Trophoblast cell (in vitro differentiated cells and primary cell): Measurements from ENCODE around the gene MPP2.
A peak's percentile ranks its signal among the peaks of the same experiment; 100 is the strongest.

ENCODE experiments used
- DNase-seq, 2 donors: peaks; one replicate each; pipeline ENCODE4 v3.0.0-alpha.2; 2016
- H2AFZ ChIP-seq: 2 replicates; pipeline ENCODE4 v1.6.1; 2013; ENCODE audit warnings: low read length, moderate library complexity, mild to moderate bottlenecking; ENCODE audit not compliant: insufficient read depth, poor library complexity
- H2AK5ac ChIP-seq: 2 replicates; pipeline ENCODE4 v1.6.1; 2013; ENCODE audit warnings: mild to moderate bottlenecking, low read length
- H2BK120ac ChIP-seq: 2 replicates; pipeline ENCODE4 v1.6.1; 2013; ENCODE audit warnings: low read length, mild to moderate bottlenecking, moderate library complexity; ENCODE audit not compliant: insufficient read depth, poor library complexity
- H2BK12ac ChIP-seq: 2 replicates; pipeline ENCODE4 v1.6.1; 2013; ENCODE audit warnings: mild to moderate bottlenecking, low read length, moderate library complexity
- H2BK5ac ChIP-seq: 2 replicates; pipeline ENCODE4 v1.6.1; 2013; ENCODE audit warnings: low read length, low read depth, moderate library complexity, mild to moderate bottlenecking; ENCODE audit not compliant: poor library complexity
- H3K14ac ChIP-seq: 2 replicates; pipeline ENCODE4 v1.6.1; 2013; ENCODE audit warnings: mild to moderate bottlenecking, low read length
- H3K18ac ChIP-seq: 2 replicates; pipeline ENCODE4 v1.6.1; 2013; ENCODE audit warnings: mild to moderate bottlenecking, low read length
- H3K23ac ChIP-seq: 2 replicates; pipeline ENCODE4 v1.6.1; 2013; ENCODE audit warnings: low read length
- H3K27ac ChIP-seq: 2 replicates; pipeline ENCODE4 v1.5.1; 2013; ENCODE audit warnings: low read depth, mild to moderate bottlenecking, inconsistent platforms, low read length, moderate library complexity
- H3K27me3 ChIP-seq: 2 replicates; pipeline ENCODE4 v1.6.1; 2013; ENCODE audit warnings: inconsistent platforms, mild to moderate bottlenecking, low read length, moderate library complexity; ENCODE audit not compliant: insufficient read depth
- H3K36me3 ChIP-seq, 2 experiments: 1 replicate in 1 of 2; 2 replicates in 1 of 2; pipeline ENCODE4 v1.6.1; 2013; ENCODE audit warnings: low read length in 2 of 2, mild to moderate bottlenecking in 2 of 2, moderate library complexity in 1 of 2; ENCODE audit not compliant: insufficient read depth in 2 of 2, control insufficient read depth in 1 of 2
- H3K4ac ChIP-seq: 2 replicates; pipeline ENCODE4 v1.6.1; 2013; ENCODE audit warnings: low read depth, mild to moderate bottlenecking, low read length, moderate library complexity
- H3K4me1 ChIP-seq, 2 experiments: 1 replicate in 1 of 2; 2 replicates in 1 of 2; pipeline ENCODE4 v1.6.1; 2013; ENCODE audit warnings: low read length in 2 of 2, mild to moderate bottlenecking in 2 of 2, moderate library complexity in 1 of 2; ENCODE audit not compliant: insufficient read depth in 2 of 2, control insufficient read depth in 1 of 2
- H3K4me2 ChIP-seq: 2 replicates; pipeline ENCODE4 v1.6.1; 2013; ENCODE audit warnings: inconsistent platforms, mild to moderate bottlenecking, low read length, moderate library complexity
- H3K4me3 ChIP-seq: 2 replicates; pipeline ENCODE4 v1.5.1; 2013; ENCODE audit warnings: mild to moderate bottlenecking, low read depth, low read length, inconsistent platforms
- H3K79me1 ChIP-seq: one replicate; pipeline ENCODE4 v1.6.1; 2013; ENCODE audit warnings: low read length
- H3K79me2 ChIP-seq: 2 replicates; pipeline ENCODE4 v1.6.1; 2013; ENCODE audit warnings: low read length, mild to moderate bottlenecking; ENCODE audit not compliant: control insufficient read depth, insufficient read depth, poor library complexity
- H3K9ac ChIP-seq: 2 replicates; pipeline ENCODE4 v1.6.1; 2013; ENCODE audit warnings: mild to moderate bottlenecking, low read length
- H3K9me3 ChIP-seq: 2 replicates; pipeline ENCODE4 v1.6.1; 2013; ENCODE audit warnings: low read depth, mild to moderate bottlenecking, control low read depth, inconsistent platforms, low read length; ENCODE audit not compliant: insufficient read depth
- H4K12ac ChIP-seq: 2 replicates; pipeline ENCODE4 v1.6.1; 2013; ENCODE audit warnings: low read depth, mild to moderate bottlenecking, low read length, moderate library complexity
- H4K8ac ChIP-seq: 2 replicates; pipeline ENCODE4 v1.6.1; 2013; ENCODE audit warnings: low read depth, mild to moderate bottlenecking, low read length, moderate library complexity
- H4K91ac ChIP-seq: one replicate; pipeline ENCODE4 v1.6.1; 2013; ENCODE audit warnings: low read depth, mild to moderate bottlenecking, low read length, moderate library complexity
- WGBS: extraction: QIAGEN DNeasy Blood & Tissue Kit; methylation state at CpG from one replicate; pipeline ENCODE4 v1.1.7; 2013; ENCODE audit warnings: missing lambda C conversion rate; ENCODE audit not compliant: insufficient read length, insufficient coverage; ENCODE audit errors: extremely low coverage; 5-methylcytosine and 5-hydroxymethylcytosine counted together

Gene MPP2

DNA sequence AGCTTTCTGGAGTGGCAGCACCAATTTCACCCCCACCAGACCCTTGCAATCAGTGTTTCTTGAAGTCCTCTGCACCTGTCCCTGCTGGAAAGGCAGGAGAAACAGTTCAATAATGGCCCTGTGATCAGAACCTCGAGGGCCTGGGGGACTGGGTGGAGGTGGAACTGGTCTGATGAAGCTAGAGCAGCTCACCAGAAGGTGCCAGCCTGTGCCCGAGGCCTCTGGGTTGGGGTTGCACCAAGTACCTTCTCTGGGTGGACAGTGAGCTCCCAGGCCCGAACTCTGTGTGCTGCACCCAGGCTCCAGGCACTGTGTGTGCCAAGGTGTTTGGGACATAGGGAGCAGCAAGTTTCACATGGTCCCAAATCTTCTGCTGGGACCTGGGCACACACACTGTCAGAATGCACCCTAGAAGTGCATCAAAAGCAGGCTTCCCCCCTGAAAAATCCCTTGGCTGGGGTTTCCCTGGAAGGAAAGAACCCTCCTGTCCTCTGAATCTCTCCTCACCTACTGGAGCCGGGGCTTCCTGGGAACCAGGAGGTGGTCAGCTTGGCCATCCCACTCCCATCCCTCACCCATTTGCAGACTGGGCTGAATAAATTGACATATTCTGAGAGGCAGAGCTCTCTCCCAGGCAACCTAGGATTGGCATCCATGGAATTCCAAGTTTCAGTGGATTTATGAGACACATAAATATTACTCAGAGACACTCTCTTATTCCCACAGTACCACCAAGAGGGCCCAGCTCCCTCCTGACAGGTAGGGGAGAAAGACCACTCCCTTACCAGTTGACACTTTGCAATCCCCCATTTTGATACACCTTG is 43.0 kb downstream of the MPP2 start:
- Histone ChIP-seq H3K27me3 (no peaks in the 10 kb centered on the region), H3K14ac (no peak overlapping the region), H3K4me3 (no peak overlapping the region), H3K79me2 (no peaks in the 10 kb centered on the region), H4K8ac (no peak overlapping the region), H3K4ac (no peak overlapping the region), H2BK12ac (no peak overlapping the region), H3K23ac (no peak overlapping the region), H3K9ac (no peak overlapping the region), H3K36me3 (no peaks in the 10 kb centered on the region), H2BK5ac (no peak overlapping the region), H3K4me2 (no peak overlapping the region), H3K4me1 (no peaks in the 10 kb centered on the region), H2AK5ac (no peak overlapping the region), H4K12ac (no peak overlapping the region), H2AFZ (no peak overlapping the region), H4K91ac (no peak overlapping the region), H3K18ac (no peak overlapping the region), H3K9me3 (no peaks in the 10 kb centered on the region), H3K27ac (no peak overlapping the region), H3K79me1 (no peaks in the 10 kb centered on the region), H2BK120ac (no peak overlapping the region)
- no peak for DNase-seq
- no CpG with 5 or more reads among the region's 4 CpGs for WGBS

DNA sequence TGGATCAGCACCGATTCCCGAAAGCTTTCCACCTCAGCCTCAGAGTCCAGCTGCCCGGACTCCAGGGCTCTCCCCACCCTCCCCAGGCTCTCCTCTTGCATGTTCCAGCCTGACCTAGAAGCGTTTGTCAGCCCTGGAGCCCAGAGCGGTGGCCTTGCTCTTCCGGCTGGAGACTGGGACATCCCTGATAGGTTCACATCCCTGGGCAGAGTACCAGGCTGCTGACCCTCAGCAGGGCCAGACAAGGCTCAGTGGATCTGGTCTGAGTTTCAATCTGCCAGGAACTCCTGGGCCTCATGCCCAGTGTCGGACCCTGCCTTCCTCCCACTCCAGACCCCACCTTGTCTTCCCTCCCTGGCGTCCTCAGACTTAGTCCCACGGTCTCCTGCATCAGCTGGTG is 45.4 kb downstream of the MPP2 start:
- H2BK5ac ChIP-seq: no peak overlapping the region
- WGBS: no CpG with 5 or more reads among the region's 9 CpGs
- H3K4me3 ChIP-seq: no peak overlapping the region
- no peaks in the 10 kb centered on the region for H3K79me1 ChIP-seq
- H3K27me3 ChIP-seq: no peaks in the 10 kb centered on the region
- H2AFZ ChIP-seq: no peak overlapping the region
- no peak overlapping the region for H4K8ac ChIP-seq
- H3K4ac ChIP-seq: no peak overlapping the region
- no peak overlapping the region for H3K27ac ChIP-seq
- no peaks in the 10 kb centered on the region for H3K9me3 ChIP-seq
- no peak overlapping the region for H4K12ac ChIP-seq
- no peak overlapping the region for H2BK120ac ChIP-seq
- no peak for DNase-seq
- H4K91ac ChIP-seq: no peak overlapping the region
- H3K36me3 ChIP-seq: no peaks in the 10 kb centered on the region
- no peak overlapping the region for H2AK5ac ChIP-seq
- H2BK12ac ChIP-seq: no peak overlapping the region
- no peaks in the 10 kb centered on the region for H3K4me1 ChIP-seq
- no peak overlapping the region for H3K4me2 ChIP-seq
- no peak overlapping the region for H3K9ac ChIP-seq
- H3K23ac ChIP-seq: no peak overlapping the region
- no peak overlapping the region for H3K18ac ChIP-seq
- H3K79me2 ChIP-seq: no peaks in the 10 kb centered on the region
- H3K14ac ChIP-seq: no peak overlapping the region

DNA sequence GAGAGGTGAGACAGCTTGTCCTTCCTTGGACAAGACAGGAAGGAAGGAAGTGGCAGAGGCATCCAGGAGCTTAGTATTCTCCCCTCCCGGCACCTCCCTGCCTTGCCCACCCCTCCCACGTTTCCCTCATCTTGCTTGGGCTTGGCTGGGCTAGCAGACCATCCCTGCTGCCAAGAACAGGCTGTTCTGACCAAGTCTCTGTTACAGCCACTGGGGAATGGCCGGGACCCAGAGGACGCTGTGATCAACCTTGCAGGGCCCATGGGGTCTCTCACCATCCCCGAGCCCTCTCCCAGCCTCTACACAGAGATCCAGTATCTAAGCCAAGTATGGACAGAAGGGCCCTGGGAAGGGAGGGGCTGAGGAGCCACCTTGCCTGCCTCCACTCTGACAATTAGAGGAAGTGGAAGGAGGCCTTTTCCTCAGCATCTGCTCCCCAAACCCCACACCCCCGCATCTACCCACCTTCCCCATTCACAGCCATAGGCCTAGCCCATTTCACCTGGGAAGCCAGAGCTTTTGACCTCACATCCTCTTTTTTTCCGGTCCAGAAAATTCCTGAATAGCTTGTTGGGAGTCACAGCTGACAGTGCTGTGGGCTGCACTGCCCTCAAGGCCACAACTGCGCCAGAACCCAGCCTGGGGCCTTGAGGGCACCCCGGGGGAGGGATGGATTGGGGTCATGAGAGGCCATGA is 46.3 kb downstream of the MPP2 start:
- no peaks in the 10 kb centered on the region for H3K27me3 ChIP-seq
- H3K23ac ChIP-seq: no peak overlapping the region
- H2BK12ac ChIP-seq: no peak overlapping the region
- H2BK5ac ChIP-seq: no peak overlapping the region
- H3K9ac ChIP-seq: no peak overlapping the region
- H3K4me3 ChIP-seq: no peak overlapping the region
- no peak overlapping the region for H2AFZ ChIP-seq
- no peak overlapping the region for H3K4me2 ChIP-seq
- H3K14ac ChIP-seq: no peak overlapping the region
- H2AK5ac ChIP-seq: no peak overlapping the region
- H3K9me3 ChIP-seq: no peaks in the 10 kb centered on the region
- no peak overlapping the region for H3K18ac ChIP-seq
- H2BK120ac ChIP-seq: no peak overlapping the region
- no peaks in the 10 kb centered on the region for H3K79me1 ChIP-seq
- no peak for DNase-seq
- no peaks in the 10 kb centered on the region for H3K4me1 ChIP-seq
- no peaks in the 10 kb centered on the region for H3K36me3 ChIP-seq
- H4K91ac ChIP-seq: no peak overlapping the region
- no peak overlapping the region for H3K4ac ChIP-seq
- no peak overlapping the region for H4K8ac ChIP-seq
- no CpG with 5 or more reads among the region's 9 CpGs for WGBS
- no peak overlapping the region for H4K12ac ChIP-seq
- no peak overlapping the region for H3K27ac ChIP-seq
- H3K79me2 ChIP-seq: no peaks in the 10 kb centered on the region

DNA sequence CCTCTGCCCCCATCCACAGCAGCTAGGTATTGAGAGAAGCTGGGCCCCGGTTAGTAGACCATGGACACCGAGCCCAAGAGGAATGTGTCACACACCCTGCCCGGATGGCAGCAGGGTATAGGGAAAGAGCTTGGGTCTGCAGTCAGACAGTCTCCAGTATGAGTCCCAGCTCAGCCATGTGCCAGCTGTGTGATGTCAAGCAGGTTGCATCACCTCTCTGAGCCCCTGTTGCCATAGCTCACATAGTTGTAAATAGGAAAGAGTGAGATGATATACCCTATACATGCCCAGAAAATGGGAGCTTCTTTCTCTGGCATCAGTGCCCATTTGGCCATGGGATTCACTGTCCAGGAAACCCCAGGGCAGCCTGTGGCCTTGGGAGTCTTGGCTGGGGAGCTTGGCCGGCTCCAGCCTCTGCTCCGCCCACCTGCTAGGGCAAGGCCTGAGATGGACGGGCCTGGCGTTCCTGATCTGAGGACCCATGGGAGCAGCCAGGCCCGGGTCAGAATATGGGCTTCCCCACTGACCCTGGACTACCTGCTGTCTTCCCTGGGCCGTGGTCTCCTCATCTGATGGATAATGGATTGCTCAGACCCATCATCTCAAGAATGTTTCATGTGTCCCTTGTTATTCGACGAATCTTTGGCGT is 47.1 kb downstream of the MPP2 start:
- Histone ChIP-seq H2BK12ac (no peak overlapping the region), H3K27ac (no peak overlapping the region), H3K36me3 (no peaks in the 10 kb centered on the region), H3K27me3 (no peaks in the 10 kb centered on the region), H3K9ac (no peak overlapping the region), H3K4me1 (no peaks in the 10 kb centered on the region), H3K4me3 (no peak overlapping the region), H4K8ac (no peak overlapping the region), H3K79me1 (no peaks in the 10 kb centered on the region), H3K18ac (no peak overlapping the region), H2AK5ac (no peak overlapping the region), H3K9me3 (no peaks in the 10 kb centered on the region), H3K23ac (no peak overlapping the region), H3K79me2 (no peaks in the 10 kb centered on the region), H4K12ac (no peak overlapping the region), H3K14ac (no peak overlapping the region), H2BK120ac (no peak overlapping the region), H2AFZ (no peak overlapping the region), H2BK5ac (no peak overlapping the region), H4K91ac (no peak overlapping the region), H3K4ac (no peak overlapping the region), H3K4me2 (no peak overlapping the region)
- DNase-seq: peak in 1 of 2 donors; percentile 25
- WGBS: no CpG with 5 or more reads among the region's 12 CpGs
